HepG2 (cell line): ENCODE measurements around the gene C5AR1. TPM values are rescaled to one million over a fixed set of nuclear protein-coding genes. Genes with fewer than 3 reads are reported as not detected.

Experiments used
- ATAC-seq: fragments of 200-7000 bp; cut with Tn5 transposase; 3 replicates; pipeline ENCODE4 v1.9.1; 2020; ENCODE audit warnings: mild to moderate bottlenecking, moderate library complexity
- Bru-seq: library from RNA; stranded (reverse); fragments of 400-500 nt; gene quantifications from one replicate; lab custom pipeline; 2021; lab: Mats Ljungman, UMichigan
- BruChase-seq, 2 experiments: library from RNA; stranded (reverse); fragments of 400-500 nt; gene quantifications; one replicate each; lab custom pipeline; 2021; lab: Mats Ljungman, UMichigan
- BruUV-seq: library from RNA; stranded (reverse); fragments of 400-500 nt; replicated peaks from 2 replicates; lab custom pipeline; 2021; lab: Mats Ljungman, UMichigan
- CTCF ChIA-PET: fragments of 300-600 bp; formaldehyde crosslinking; extraction: SDS; loops from one replicate; lab custom pipeline; 2021; ENCODE audit warnings: low total read pairs, inconsistent platforms, low intra/inter-chr PET ratio; lab: Yijun Ruan, JAX
- POLR2A ChIA-PET: fragments of 350-600 bp; sonication (Branson Sonifier 250); formaldehyde crosslinking; loops from one replicate; lab custom pipeline; 2020; ENCODE audit warnings: antibody characterized with exemption, inconsistent platforms; lab: Yijun Ruan, JAX
- DNase-seq: peaks from one replicate; pipeline ENCODE4 v3.0.0-alpha.2; 2015; ENCODE audit warnings: low spot score
- FAIRE-seq: peaks from 3 replicates; lab custom pipeline; 2011; peaks lifted over from hg19 to GRCh38; lab: Jason Lieb, UNC
- H2AFZ ChIP-seq: one replicate; pipeline ENCODE4 v1.6.1; 2011; ENCODE audit warnings: low read length, inconsistent platforms
- H3K27ac ChIP-seq: fragments of 300-600 bp; 3 replicates; pipeline ENCODE4 v1.8.0; 2011; ENCODE audit warnings: mixed run types, mild to moderate bottlenecking, mixed read lengths, low read length, inconsistent platforms; ENCODE audit not compliant: insufficient read depth; ENCODE audit errors: extremely low read length
- H3K27me3 ChIP-seq, 2 experiments: fragments of 200-600 bp in 1 of 2; 2 replicates in 1 of 2; 3 replicates in 1 of 2; pipeline versions ENCODE4 v1.6.0 to v1.8.0; 2011; ENCODE audit warnings: low read length in 2 of 2, mild to moderate bottlenecking in 2 of 2, moderate library complexity in 2 of 2, inconsistent platforms in 1 of 2; ENCODE audit not compliant: insufficient read depth in 2 of 2, control insufficient read depth in 1 of 2
- H3K36me3 ChIP-seq, 2 experiments: fragments of 200-600 bp in 1 of 2; replicated peaks in 1 of 2; 2 replicates in 1 of 2; 3 replicates in 1 of 2; pipeline versions ENCODE4 v1.5.1 to v1.8.0; 2011; ENCODE audit warnings: low read length in 2 of 2, inconsistent platforms in 1 of 2; ENCODE audit not compliant: insufficient read depth in 2 of 2, control insufficient read depth in 1 of 2
- H3K4me1 ChIP-seq: 2 replicates; pipeline ENCODE4 v1.5.1; 2012; ENCODE audit warnings: low read length, inconsistent platforms; ENCODE audit not compliant: insufficient read depth
- H3K4me2 ChIP-seq: 2 replicates; pipeline ENCODE4 v1.6.0; 2011; ENCODE audit warnings: low read depth, low read length, inconsistent platforms
- H3K4me3 ChIP-seq, 3 experiments: fragments of 200-600 bp in 1 of 3; sonication (generic), shearing (Covaris generic) in 1 of 3; replicated peaks in 1 of 3; 2 replicates each; pipeline ENCODE4 v1.5.1; 2011 to 2016; ENCODE audit warnings: low read length in 3 of 3, inconsistent platforms in 2 of 3, low read depth in 2 of 3, mild to moderate bottlenecking in 2 of 3, control low read depth in 1 of 3, mixed read lengths in 1 of 3; ENCODE audit not compliant: insufficient read depth in 1 of 3
- H3K79me2 ChIP-seq: one replicate; pipeline ENCODE4 v1.6.1; 2011; ENCODE audit warnings: low read length, inconsistent platforms; ENCODE audit not compliant: insufficient read depth
- H3K9ac ChIP-seq: 2 replicates; pipeline ENCODE4 v1.6.0; 2011; ENCODE audit warnings: mild to moderate bottlenecking, low read depth, low read length, inconsistent platforms; ENCODE audit not compliant: insufficient read depth
- H3K9me3 ChIP-seq: 2 replicates; pipeline ENCODE4 v1.5.1; 2012; ENCODE audit warnings: mild to moderate bottlenecking, low read length
- H4K20me1 ChIP-seq: 2 replicates; pipeline ENCODE4 v1.6.0; 2011; ENCODE audit warnings: inconsistent platforms, mild to moderate bottlenecking, low read length, moderate library complexity; ENCODE audit not compliant: insufficient read depth
- KAT7 ChIP-seq: IDR thresholded peaks from 2 replicates; pipeline ENCODE4 v1.6.1; 2018; ENCODE audit warnings: borderline replicate concordance, missing compliant biosample characterization
- KLF13 ChIP-seq: sonication (generic); formaldehyde crosslinking; IDR thresholded peaks from 2 replicates; pipeline ENCODE4 v1.4.0; 2020; ENCODE audit warnings: mild to moderate bottlenecking, missing genetic modification reagents
- NCOA1 ChIP-seq: sonication (generic); formaldehyde crosslinking; IDR thresholded peaks from 2 replicates; pipeline ENCODE4 v1.9.0; 2021; ENCODE audit warnings: missing genetic modification reagents
- NFE2 ChIP-seq: sonication (generic); formaldehyde crosslinking; IDR thresholded peaks from 2 replicates; pipeline ENCODE4 v1.4.0; 2020; ENCODE audit warnings: missing genetic modification reagents
- ONECUT2 ChIP-seq: sonication (generic); formaldehyde crosslinking; IDR thresholded peaks from 2 replicates; pipeline ENCODE4 v1.4.0; 2020; ENCODE audit warnings: missing genetic modification reagents
- STAG1 ChIP-seq: sonication (generic); formaldehyde crosslinking; IDR thresholded peaks from 2 replicates; pipeline ENCODE4 v1.4.0; 2020; ENCODE audit warnings: missing genetic modification reagents
- TBX2 ChIP-seq: sonication (generic); formaldehyde crosslinking; IDR thresholded peaks from 2 replicates; pipeline ENCODE4 v1.5.0; 2020; ENCODE audit warnings: missing genetic modification reagents, mild to moderate bottlenecking, borderline replicate concordance
- U2AF1 ChIP-seq: fragments of 200-400 bp; formaldehyde crosslinking; optimal IDR thresholded peaks from 2 replicates; pipeline ENCODE3; 2017; ENCODE audit warnings: mild to moderate bottlenecking, low read depth, low read length
- ZNF460 ChIP-seq: sonication (generic); formaldehyde crosslinking; IDR thresholded peaks from 2 replicates; pipeline ENCODE4 v1.5.1; 2020; ENCODE audit warnings: missing genetic modification reagents, mild to moderate bottlenecking, borderline replicate concordance
- WGBS: methylation state at CpG from one replicate; pipeline ENCODE4 v1.1.6; 2017; ENCODE audit warnings: low lambda C conversion rate; 5-methylcytosine and 5-hydroxymethylcytosine counted together
- in situ Hi-C: cut with HindIII; loops from 2 replicates; pipeline ENCODE4 v1.10.0; 2017; ENCODE audit warnings: low pct_unique_long_range_greater_than_20kb; ENCODE audit not compliant: extremely low pct_ligation_motif_present
- intact Hi-C: fragments of 100-400 bp; cut with micrococcal nuclease; formaldehyde crosslinking; loops from one replicate; pipeline ENCODE4 v1.10.0; 2022; ENCODE audit not compliant: unreplicated experiment
- long read RNA-seq, 2 experiments: library from RNA in 1 of 2; library from polyadenylated mRNA in 1 of 2; stranded (forward) in 1 of 2; unstranded in 1 of 2; transcript quantifications; one replicate each; pipeline ENCODE4 v2.0.0, GENCODE V29; 2019 to 2022
- polyA minus RNA-seq, 3 experiments: library from RNA; depleted of rRNA, polyadenylated mRNA; stranded (reverse); fragments of >200 nt; gene quantifications; 2 replicates each; pipeline ENCODE4 v1.2.3, GENCODE V29; 2011; ENCODE audit warnings: low replicate concordance in 1 of 3
- polyA plus RNA-seq, 8 experiments: library from polyadenylated mRNA; depleted of rRNA in 3 of 8; stranded (reverse) in 7 of 8; unstranded in 1 of 8; fragments of >200 nt; fragmentation: Illumina TruSeq in 4 of 8; extraction: Trizol in 4 of 8; gene quantifications; 2 replicates each; pipeline versions ENCODE4 v1.2.1 to v1.2.3, GENCODE V29; 2011 to 2016; ENCODE audit warnings: low read depth in 4 of 8, missing spikeins in 1 of 8, mixed read lengths in 1 of 8; ENCODE audit not compliant: insufficient read depth in 1 of 8
- total RNA-seq, 5 experiments: library from RNA; depleted of rRNA; stranded (reverse); fragments of >200 nt; fragmentation: Illumina TruSeq; extraction: Trizol; gene quantifications; 2 replicates each; pipeline ENCODE4 v1.2.3, GENCODE V29; 2016; ENCODE audit warnings: low read depth in 1 of 5
- TF ChIP-seq, protein P1 (sequence below): sonication (generic); formaldehyde crosslinking; IDR thresholded peaks from 2 replicates; pipeline ENCODE4 v1.5.1; 2020; ENCODE audit warnings: mild to moderate bottlenecking, missing genetic modification reagents, moderate library complexity
- TF ChIP-seq, protein P2 (sequence below): sonication (generic); formaldehyde crosslinking; IDR thresholded peaks from 2 replicates; pipeline ENCODE4 v1.5.0; 2020; ENCODE audit warnings: mild to moderate bottlenecking, missing genetic modification reagents, moderate library complexity

Gene C5AR1
- total RNA-seq (2016; rRNA removed; fragmentation: Illumina TruSeq; extraction: Trizol), result 0.07 TPM in 1 of 2 replicates, not detected in the other
- total RNA-seq (2016; cell fraction: cytosol; rRNA removed; fragmentation: Illumina TruSeq; extraction: Trizol; ENCODE audit: low read depth), result 0.71 TPM in 1 of 2 replicates, not detected in the other
- 0.15 TPM in 1 of 2 replicates, not detected in the other for total RNA-seq (2016; cell fraction: insoluble cytoplasmic fraction; rRNA removed; fragmentation: Illumina TruSeq; extraction: Trizol)
- total RNA-seq (2016; cell fraction: membrane; rRNA removed; fragmentation: Illumina TruSeq; extraction: Trizol), result 0.07 TPM in 1 of 2 replicates, not detected in the other
- total RNA-seq (2016; cell fraction: nucleus; rRNA removed; fragmentation: Illumina TruSeq; extraction: Trizol), result not detected in 2 replicates
- polyA plus RNA-seq (2011; rRNA removed), result 1.6 and 3.9 TPM in 2 replicates
- 0.85 and 2.3 TPM in 2 replicates for polyA plus RNA-seq (2011; cell fraction: cytosol; rRNA removed)
- 0.59 and 1.6 TPM in 2 replicates for polyA plus RNA-seq (2011; cell fraction: nucleus; rRNA removed)
- 4.2 and 10.7 TPM in 2 replicates for polyA plus RNA-seq (2012)
- not detected in 2 replicates for polyA plus RNA-seq (2016; cell fraction: cytosol; fragmentation: Illumina TruSeq; extraction: Trizol; ENCODE audit: low read depth)
- polyA plus RNA-seq (2016; cell fraction: insoluble cytoplasmic fraction; fragmentation: Illumina TruSeq; extraction: Trizol; ENCODE audit: low read depth), result 0.44 TPM in 1 of 2 replicates, not detected in the other
- polyA plus RNA-seq (2016; cell fraction: membrane; fragmentation: Illumina TruSeq; extraction: Trizol; ENCODE audit: low read depth), result 0.09 TPM in 1 of 2 replicates, not detected in the other
- polyA plus RNA-seq (2016; cell fraction: nucleus; fragmentation: Illumina TruSeq; extraction: Trizol; ENCODE audit: insufficient read depth, low read depth), result 0.45 and 1.1 TPM in 2 replicates
- polyA minus RNA-seq (2011; rRNA and poly(A)+ RNA removed; ENCODE audit: low replicate concordance), result 2.5 and 3.0 TPM in 2 replicates
- polyA minus RNA-seq (2011; cell fraction: cytosol; rRNA and poly(A)+ RNA removed), result 1.8 and 2.6 TPM in 2 replicates
- 0.39 and 0.75 TPM in 2 replicates for polyA minus RNA-seq (2011; cell fraction: nucleus; rRNA and poly(A)+ RNA removed)
- percentile 26 among the genes with signal in this experiment for Bru-seq, nascent RNA
- percentile 36 among the genes with signal in this experiment for BruChase-seq, experiment 1, labeled RNA remaining after a 6-hour chase
- BruChase-seq, experiment 2, labeled RNA remaining after a 2-hour chase, result percentile 32 among the genes with signal in this experiment
- long read RNA-seq, experiment 1, result 0 reads
- long read RNA-seq, experiment 2, transcript C5AR1-201 (2 exons, 2,311 nt), result major isoform, 10 of 25 reads
- long read RNA-seq, experiment 2, partial matches to known transcripts, result 15 of 25 reads
- long read RNA-seq, experiment 2, other reads (novel, unspliced or antisense), result 0 of 25 reads

- no peak for DNase-seq
- peak within 1 kb of the TSS; percentile 80 for H2AFZ ChIP-seq
These were observed at the start of gene C5AR1 for GRCh38 chr19:47309608-47310007. Gene C5AR1, plus strand, starts transcription at chr19:47309861. Its CDS starts 35 bp downstream, at chr19:47309896.

More at GRCh38 chr19:47309608-47310007, at the start of gene C5AR1:
- Histone ChIP-seq H3K9me3 (no peaks in the 10 kb centered on the region), H3K36me3 (no peaks in the 10 kb centered on the region), H3K9ac (peak within 1 kb of the TSS; percentile 26; the same call in 1 of the 2 replicates), H3K4me2 (peak within 1 kb of the TSS; percentile 73), H3K27ac (no peak within 1 kb of the TSS), H3K4me3 (peak within 1 kb of the TSS in 1 of 3 experiments; percentile 48; a peak in 1 of 6 replicates), H3K4me1 (peaks cover 61% of the 10 kb centered on the region), H4K20me1 (no peaks in the 10 kb centered on the region), H3K79me2 (no peaks in the 10 kb centered on the region), H3K27me3 (0 out of 5 replicates have a peak, but pooled peaks cover 0 to 1% of the 10 kb centered on the region in 2 experiments)
- CTCF ChIA-PET, result no interaction called here
- intact Hi-C loops (no loop called here), in situ Hi-C loops (no loop called here)
- ATAC-seq, result peak; percentile 43; the same call in 2 of the 3 replicates
- FAIRE-seq, result no peak
- POLR2A ChIA-PET, result interaction anchor here (1.4 kb wide), 1 partner anchor 39 kb away, joined by 7 read pairs; the partner anchor contains the start of gene DHX34
- 1% methylated on average over 12 of the region's 12 CpGs for WGBS
- TF ChIP-seq NCOA1 (CRISPR knock-in tag) (no peak), ZNF460 (CRISPR knock-in tag) (no peak), KLF13 (CRISPR knock-in tag) (no peak), ONECUT2 (CRISPR knock-in tag) (no peak), NFE2 (CRISPR knock-in tag) (no peak), TBX2 (no peak), U2AF1 (no peak), KAT7 (CRISPR knock-in tag) (no peak), STAG1 (CRISPR knock-in tag) (peak; percentile 51; the same call in 1 of the 2 replicates)
- TF ChIP-seq, protein P1, sequence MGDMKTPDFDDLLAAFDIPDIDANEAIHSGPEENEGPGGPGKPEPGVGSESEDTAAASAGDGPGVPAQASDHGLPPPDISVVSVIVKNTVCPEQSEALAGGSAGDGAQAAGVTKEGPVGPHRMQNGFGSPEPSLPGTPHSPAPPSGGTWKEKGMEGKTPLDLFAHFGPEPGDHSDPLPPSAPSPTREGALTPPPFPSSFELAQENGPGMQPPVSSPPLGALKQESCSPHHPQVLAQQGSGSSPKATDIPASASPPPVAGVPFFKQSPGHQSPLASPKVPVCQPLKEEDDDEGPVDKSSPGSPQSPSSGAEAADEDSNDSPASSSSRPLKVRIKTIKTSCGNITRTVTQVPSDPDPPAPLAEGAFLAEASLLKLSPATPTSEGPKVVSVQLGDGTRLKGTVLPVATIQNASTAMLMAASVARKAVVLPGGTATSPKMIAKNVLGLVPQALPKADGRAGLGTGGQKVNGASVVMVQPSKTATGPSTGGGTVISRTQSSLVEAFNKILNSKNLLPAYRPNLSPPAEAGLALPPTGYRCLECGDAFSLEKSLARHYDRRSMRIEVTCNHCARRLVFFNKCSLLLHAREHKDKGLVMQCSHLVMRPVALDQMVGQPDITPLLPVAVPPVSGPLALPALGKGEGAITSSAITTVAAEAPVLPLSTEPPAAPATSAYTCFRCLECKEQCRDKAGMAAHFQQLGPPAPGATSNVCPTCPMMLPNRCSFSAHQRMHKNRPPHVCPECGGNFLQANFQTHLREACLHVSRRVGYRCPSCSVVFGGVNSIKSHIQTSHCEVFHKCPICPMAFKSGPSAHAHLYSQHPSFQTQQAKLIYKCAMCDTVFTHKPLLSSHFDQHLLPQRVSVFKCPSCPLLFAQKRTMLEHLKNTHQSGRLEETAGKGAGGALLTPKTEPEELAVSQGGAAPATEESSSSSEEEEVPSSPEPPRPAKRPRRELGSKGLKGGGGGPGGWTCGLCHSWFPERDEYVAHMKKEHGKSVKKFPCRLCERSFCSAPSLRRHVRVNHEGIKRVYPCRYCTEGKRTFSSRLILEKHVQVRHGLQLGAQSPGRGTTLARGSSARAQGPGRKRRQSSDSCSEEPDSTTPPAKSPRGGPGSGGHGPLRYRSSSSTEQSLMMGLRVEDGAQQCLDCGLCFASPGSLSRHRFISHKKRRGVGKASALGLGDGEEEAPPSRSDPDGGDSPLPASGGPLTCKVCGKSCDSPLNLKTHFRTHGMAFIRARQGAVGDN (CRISPR knock-in tag), result peak; percentile 25; the same call in 1 of the 2 replicates
- TF ChIP-seq, protein P2, sequence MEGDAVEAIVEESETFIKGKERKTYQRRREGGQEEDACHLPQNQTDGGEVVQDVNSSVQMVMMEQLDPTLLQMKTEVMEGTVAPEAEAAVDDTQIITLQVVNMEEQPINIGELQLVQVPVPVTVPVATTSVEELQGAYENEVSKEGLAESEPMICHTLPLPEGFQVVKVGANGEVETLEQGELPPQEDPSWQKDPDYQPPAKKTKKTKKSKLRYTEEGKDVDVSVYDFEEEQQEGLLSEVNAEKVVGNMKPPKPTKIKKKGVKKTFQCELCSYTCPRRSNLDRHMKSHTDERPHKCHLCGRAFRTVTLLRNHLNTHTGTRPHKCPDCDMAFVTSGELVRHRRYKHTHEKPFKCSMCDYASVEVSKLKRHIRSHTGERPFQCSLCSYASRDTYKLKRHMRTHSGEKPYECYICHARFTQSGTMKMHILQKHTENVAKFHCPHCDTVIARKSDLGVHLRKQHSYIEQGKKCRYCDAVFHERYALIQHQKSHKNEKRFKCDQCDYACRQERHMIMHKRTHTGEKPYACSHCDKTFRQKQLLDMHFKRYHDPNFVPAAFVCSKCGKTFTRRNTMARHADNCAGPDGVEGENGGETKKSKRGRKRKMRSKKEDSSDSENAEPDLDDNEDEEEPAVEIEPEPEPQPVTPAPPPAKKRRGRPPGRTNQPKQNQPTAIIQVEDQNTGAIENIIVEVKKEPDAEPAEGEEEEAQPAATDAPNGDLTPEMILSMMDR (CRISPR knock-in tag), result peak; percentile 69
- no TSS peak for BruUV-seq
